HFF-Myc (cell line): ENCODE measurements around the gene CUX1.

Source experiments
- DNase-seq: peaks from one replicate; pipeline ENCODE4 v3.0.0-alpha.2; 2011; ENCODE audit warnings: low read depth; ENCODE audit errors: extremely low read depth
- H3K4me3 ChIP-seq: replicated peaks from 2 replicates; pipeline ENCODE4 v1.5.1; 2011; ENCODE audit warnings: low read depth, mild to moderate bottlenecking, control low read depth, low read length
- TF ChIP-seq, protein P1 (sequence below): IDR thresholded peaks from 2 replicates; pipeline ENCODE4 v1.5.1; 2012; ENCODE audit warnings: mild to moderate bottlenecking, low read depth, low read length, control low read depth; ENCODE audit errors: missing control alignments

CUX1 gene

DNA sequence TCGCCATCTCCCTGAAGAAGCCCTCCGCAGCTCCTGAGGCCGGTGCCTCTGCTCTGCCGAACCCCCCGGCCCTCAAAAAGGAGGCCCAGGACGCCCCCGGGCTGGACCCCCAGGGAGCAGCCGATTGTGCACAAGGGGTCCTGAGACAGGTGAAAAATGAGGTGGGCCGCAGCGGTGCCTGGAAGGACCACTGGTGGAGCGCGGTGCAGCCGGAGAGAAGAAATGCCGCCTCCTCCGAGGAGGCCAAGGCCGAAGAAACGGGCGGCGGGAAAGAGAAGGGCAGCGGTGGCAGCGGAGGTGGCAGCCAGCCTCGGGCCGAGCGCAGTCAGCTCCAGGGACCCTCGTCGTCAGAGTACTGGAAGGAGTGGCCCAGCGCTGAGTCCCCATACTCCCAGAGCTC lies 384.1 kb downstream of the CUX1 start:
- no peak overlapping the region for H3K4me3 ChIP-seq
- no peak for DNase-seq
- TF ChIP-seq, protein P1, sequence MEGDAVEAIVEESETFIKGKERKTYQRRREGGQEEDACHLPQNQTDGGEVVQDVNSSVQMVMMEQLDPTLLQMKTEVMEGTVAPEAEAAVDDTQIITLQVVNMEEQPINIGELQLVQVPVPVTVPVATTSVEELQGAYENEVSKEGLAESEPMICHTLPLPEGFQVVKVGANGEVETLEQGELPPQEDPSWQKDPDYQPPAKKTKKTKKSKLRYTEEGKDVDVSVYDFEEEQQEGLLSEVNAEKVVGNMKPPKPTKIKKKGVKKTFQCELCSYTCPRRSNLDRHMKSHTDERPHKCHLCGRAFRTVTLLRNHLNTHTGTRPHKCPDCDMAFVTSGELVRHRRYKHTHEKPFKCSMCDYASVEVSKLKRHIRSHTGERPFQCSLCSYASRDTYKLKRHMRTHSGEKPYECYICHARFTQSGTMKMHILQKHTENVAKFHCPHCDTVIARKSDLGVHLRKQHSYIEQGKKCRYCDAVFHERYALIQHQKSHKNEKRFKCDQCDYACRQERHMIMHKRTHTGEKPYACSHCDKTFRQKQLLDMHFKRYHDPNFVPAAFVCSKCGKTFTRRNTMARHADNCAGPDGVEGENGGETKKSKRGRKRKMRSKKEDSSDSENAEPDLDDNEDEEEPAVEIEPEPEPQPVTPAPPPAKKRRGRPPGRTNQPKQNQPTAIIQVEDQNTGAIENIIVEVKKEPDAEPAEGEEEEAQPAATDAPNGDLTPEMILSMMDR: no peak

DNA sequence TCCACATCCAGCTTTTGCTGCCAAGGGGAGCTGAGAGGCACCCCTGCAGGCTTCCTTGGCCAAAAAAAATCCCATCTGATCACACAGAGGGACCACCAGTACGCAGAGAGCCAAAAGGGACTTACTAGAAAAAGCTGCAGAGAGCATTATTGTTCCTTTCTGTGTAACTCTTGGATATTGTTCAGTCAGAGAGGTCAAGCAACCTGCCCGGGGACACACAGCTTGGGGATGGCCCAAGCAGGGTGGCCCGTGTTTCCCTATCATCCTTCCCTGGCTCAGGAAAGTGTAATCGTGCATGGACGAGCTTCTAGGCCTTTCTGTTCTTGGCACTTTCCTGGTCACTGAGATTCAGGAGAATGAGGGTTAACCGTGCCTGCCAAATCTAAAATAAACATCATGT lies 385.1 kb downstream of the CUX1 start:
- no peak for DNase-seq
- TF ChIP-seq, protein P1: no peak
- no peak overlapping the region for H3K4me3 ChIP-seq

DNA sequence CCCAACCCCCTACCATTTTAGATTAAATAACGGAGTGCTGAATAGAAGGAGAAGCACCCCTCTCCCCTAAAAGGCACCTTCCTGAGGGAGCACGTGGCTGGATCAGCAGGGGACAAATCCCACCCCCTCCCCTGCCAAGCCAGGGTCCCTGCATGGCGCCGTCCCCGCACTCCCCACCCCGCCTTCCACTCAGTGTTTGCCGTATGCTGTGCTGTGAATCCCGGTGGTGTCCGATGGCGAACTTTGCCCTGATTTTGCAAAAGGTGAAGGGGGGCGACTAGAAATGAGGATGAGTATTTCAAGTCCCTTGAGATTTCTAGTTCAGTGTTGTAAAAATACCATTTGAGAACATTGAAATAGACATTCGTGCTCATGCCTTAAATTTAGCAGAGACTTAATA lies 385.8 kb downstream of the CUX1 start:
- DNase-seq: no peak
- H3K4me3 ChIP-seq: no peak overlapping the region
- TF ChIP-seq, protein P1: no peak

DNA sequence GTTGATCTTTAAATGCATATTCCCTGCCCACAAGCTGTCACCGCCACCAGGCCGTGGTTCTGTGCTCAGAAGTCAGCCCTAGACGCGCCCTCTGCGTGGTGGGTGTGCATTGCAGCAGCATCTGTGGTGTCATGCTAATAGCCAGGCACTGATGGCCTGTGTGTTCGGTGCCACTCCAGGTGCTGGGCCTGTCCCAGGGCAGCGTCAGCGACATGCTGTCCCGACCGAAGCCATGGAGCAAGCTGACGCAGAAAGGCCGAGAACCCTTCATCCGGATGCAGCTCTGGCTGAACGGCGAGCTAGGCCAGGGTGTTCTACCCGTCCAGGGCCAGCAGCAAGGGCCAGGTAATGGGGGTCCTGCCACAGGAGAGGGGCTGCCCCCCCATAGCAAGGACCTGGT lies 386.8 kb downstream of the CUX1 start:
- no peak for DNase-seq
- TF ChIP-seq, protein P1: no peak
- H3K4me3 ChIP-seq: no peak overlapping the region

DNA sequence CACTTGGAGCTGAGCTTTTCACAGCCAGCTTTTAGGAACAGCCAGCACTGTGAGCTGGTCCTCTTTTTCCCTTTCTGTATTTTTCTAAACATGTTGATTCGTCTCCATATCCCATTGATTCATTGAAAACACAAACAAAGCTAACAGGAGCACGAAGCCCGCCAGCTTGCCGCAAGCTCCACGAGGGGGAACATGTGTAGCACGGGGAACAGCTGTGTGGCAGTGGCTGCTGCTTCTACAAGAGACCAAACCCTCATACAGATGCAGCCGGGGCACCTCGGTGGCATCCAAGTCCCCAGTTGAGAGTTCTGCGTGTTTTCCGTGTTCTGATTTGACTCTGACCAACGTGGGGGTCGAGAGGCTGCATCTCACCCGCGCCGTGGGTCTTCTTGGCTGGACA lies 388.5 kb downstream of the CUX1 start:
- DNase-seq: no peak
- TF ChIP-seq, protein P1: no peak
- no peak overlapping the region for H3K4me3 ChIP-seq

DNA sequence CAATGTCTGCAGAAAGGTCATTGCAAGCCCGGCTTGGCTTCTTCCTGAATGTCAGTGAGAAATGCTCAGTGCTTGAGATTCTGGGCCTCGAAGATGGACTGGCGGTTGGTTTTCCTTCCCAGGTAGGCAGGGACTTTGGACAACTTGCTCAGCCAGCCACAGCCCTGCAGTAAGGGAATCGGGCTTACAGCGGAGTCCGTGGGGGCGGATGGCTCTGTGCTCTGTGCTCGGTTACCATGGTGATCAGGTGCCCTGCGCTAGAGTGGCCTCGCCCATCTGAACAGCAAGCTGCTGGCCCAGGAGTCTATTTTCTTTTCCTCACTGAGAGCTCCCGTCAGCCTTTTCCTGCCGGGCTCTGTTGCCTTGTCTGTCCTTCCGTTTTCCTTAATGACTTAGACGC lies 391.4 kb downstream of the CUX1 start:
- TF ChIP-seq, protein P1: no peak
- DNase-seq: no peak
- no peak overlapping the region for H3K4me3 ChIP-seq

DNA sequence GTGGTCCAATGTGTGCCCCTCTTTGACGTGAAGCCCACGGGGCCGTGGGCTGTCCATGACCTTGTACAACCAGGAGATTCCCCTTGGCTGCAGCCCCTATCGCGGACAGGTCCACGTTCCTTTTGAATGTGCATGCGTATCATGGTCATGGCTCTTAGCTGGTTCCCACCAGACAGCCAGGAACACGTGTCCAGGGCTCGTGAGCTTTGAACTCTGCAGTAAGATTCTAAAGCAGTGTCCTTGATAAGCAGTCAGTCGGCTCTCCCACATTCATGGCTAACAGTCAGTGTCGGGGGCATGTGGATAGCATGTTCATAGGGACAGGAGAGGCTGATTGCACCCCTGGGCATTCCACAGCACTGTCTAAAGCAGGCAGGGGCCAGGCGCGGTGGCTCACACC lies 393.4 kb downstream of the CUX1 start:
- TF ChIP-seq, protein P1: no peak
- no peak overlapping the region for H3K4me3 ChIP-seq
- no peak for DNase-seq
